IPS-NIHi11 (cell line): Measurements from ENCODE around the gene CENATAC.
A peak's percentile ranks its signal among the peaks of the same experiment; 100 is the strongest.
"Not testable (repeated sequence)": the region's sequence is repeated elsewhere in the genome, so short reads cannot be mapped to it uniquely, and the experiment has no call there.

ENCODE experiments used
- DNase-seq: peaks from one replicate; pipeline ENCODE4 v3.0.0; 2012; ENCODE audit warnings: mixed read lengths, low spot score

The CENATAC gene

DNA sequence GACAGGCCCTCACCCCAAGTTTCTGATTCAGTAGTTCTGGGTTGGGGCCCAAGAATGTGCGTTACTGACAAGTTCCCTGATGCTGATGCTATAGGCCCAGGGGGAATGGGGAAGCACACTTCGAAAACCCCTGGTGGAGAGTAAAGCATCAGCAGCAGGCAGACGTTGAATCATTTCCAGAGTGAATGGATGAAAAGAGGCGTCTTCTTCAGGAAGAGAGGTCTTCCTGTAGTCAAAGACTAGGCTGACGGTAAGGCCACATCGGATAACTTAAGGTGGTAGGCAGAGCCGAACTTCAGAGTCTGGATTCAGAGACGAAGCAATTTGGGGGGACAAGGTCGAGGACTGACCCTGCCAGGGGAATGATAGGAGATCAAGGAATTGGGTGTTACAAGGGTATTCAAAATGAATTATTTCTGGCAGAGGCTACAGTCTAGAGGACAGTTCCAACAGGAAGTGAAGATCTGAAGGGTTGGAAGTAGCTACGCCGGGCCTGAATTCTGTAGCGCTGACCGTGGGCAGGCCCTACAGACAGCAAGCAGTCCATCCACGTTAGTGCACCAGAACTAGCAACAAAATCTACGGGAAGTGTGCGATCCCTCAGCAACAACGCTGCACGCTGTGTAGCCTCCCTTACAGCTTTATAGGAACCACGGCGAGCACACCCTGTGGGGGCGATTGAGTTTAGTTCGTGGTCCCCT lies 862 bp upstream of the CENATAC start:
- peak; percentile 42 for DNase-seq

DNA sequence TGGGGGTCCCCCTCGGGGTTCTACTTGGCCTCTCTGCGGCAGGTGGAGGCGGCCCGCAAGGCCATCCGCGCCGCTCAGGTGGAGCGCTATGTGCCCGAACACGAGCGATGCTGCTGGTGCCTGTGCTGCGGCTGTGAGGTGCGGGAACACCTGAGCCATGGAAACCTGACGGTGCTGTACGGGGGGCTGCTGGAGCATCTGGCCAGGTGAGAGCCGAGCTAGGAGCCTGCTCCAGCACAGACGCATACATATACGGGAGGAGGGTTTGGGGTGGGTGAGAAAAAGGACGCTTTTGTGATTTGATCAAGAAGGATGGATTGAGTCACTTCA lies 415 bp downstream of the CENATAC start:
- DNase-seq, result no peak

DNA sequence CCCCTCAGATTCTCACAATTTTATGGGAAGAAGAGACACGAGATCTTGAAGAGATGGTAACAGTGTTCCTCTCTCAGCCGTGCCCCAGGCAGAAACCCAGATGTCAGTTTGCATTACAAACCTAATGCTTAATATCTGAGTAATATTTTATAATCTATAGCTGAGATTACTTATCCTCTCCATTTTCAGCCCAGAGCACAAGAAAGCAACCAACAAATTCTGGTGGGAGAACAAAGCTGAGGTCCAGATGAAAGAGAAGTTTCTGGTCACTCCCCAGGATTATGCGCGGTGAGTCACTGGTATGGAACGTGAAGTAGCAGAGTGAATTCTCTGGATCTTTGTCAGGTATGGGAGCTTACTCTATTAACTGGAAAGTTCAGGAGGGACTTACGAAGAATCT lies 884 bp downstream of the CENATAC start:
- peak; percentile 37 for DNase-seq

DNA sequence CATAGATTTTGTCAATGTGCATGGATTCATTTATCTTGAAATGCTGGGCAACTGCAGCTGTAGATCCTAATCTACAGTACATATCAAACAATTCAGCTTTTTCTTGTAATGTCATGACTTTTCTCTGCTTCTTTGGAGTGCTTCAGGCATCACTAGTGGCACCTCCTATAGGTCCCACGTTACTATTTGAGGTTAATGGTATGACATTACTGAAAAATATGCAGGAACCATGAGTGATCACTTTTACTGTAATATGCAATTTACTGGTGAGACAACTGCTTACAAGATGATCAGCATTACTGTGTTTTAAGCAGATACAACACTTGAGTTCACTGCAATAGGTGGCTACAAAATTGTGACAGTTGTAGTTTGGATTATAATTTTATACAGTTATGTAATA lies 3.0 kb downstream of the CENATAC start:
- no peak for DNase-seq

DNA sequence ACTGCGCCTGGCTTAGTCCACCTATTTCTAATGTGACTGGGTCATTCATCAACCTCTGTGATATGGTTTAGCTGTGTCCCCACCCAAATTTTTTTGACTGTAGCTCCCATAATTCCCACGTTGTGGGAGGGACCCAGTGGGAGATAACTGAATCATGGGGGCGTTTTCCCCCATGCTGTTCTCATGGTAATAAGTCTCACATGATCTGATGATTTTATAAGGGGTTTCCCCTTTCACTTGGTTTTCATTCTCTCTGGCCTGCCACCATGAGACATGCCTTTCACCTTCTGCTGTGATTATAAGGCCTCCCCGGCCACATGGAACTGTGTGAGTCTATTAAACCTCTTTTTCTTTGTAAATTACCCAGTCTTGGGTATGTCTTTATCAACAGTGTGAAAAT lies 8.7 kb downstream of the CENATAC start:
- no peak for DNase-seq

DNA sequence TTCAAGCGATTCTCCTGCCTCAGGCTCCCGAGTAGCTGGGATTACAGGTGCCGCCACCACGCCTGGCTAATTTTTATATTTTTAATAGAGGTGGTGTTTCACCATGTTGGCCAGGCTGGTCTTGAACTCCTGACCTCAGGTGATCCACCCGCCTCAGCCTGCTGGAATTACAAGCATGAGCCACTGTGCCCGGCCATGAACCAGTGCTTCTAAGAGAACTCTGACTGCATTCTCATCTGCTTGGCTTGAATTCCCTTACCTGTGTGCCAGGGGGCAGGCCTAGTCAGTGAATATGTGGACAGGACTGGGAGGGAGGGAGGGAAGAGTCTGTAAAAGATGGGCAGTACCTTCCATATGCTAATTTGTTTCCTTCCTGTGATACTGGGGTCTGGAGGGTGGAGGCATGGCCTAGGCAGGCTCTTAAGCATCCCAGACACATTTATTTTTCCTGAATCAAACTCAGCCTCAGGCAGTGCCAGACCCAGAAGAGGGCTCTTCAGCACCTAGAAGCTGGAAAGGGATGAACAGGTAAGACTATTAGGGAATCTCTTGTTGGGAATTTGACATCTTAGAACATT lies 13.6 kb downstream of the CENATAC start:
- no peak for DNase-seq

DNA sequence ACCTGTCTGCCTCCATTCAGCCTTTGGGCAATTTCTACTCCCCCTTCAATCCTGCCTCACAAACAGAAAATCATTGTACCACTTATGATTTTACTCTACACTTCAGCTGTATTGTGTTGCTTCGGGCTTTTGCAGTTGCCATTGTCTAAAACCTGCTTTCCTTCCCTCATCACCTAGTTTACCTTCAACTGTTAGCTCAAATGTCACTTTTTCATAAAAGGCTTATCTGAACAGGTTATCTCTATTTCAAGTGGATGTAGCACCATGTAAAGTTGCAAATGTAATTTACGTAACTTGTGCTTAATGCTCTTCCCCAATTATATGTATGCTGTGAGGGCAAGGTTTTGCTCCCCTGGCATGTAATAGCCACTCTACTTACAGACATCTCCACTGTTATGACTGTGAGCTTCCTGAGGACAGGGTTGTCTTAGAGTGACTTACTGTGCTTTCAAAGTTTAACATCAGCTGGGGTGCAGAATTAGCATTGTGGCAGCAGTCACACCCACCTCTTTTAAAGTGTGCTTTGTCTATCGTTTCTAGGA lies 14.8 kb downstream of the CENATAC start:
- DNase-seq, result no peak

DNA sequence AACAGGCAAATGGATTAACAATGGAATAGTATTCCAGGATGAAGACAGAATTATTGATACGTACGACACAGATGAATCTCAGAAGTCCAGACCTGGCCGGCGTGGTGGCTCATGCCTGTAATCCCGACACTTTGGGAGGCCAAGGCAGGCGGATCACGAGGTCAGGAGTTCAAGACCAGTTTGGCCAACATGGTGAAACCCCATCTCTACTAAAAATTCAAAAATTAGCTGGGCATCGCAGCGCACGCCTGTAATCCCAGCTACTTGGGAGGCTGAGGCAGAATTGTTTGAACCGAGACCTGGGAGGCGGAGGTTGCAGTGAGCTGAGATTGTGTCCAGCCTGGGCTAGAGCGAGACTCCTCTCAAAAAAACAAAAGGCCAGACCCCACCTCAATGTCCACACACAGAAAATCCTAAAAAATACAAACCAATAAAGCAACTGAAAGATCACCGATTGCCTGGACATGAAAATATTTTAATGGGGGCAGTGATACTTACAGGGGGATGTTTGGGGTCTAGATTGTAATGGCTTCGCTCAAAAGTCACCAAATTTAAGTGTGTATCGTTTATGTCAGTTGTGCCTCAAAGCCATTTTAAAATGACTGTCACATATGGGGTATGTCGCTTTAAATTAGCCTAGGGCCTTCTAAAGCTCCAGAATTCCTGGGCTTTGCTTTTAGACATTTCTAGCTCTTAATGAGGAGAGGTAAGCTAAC lies 16.4 kb downstream of the CENATAC start:
- no peak for DNase-seq

DNA sequence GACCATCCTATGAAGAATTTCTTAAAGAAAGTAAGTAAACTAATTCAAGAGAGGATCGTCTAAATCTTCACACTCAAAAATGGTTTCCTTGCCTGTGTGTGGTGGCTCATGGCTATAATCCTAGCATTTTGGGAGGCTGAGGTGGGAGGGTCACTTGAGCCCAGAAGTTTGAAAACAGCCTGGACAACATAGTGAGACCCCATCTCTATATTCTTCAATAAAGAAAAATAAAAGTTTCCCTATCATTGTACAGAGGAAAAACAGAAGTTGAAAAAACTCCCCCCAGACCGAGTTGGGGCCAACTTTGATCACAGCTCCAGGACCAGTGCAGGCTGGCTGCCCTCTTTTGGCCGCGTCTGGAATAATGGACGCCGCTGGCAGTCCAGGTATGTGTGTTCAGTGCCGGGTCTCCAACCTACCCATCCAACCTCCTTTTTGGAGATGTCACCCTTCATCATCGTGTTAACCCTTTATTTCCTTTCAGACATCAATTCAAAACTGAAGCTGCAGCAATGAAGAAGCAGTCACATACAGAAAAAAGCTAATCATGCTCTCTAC lies 17.2 kb downstream of the CENATAC start:
- DNase-seq, result no peak

DNA sequence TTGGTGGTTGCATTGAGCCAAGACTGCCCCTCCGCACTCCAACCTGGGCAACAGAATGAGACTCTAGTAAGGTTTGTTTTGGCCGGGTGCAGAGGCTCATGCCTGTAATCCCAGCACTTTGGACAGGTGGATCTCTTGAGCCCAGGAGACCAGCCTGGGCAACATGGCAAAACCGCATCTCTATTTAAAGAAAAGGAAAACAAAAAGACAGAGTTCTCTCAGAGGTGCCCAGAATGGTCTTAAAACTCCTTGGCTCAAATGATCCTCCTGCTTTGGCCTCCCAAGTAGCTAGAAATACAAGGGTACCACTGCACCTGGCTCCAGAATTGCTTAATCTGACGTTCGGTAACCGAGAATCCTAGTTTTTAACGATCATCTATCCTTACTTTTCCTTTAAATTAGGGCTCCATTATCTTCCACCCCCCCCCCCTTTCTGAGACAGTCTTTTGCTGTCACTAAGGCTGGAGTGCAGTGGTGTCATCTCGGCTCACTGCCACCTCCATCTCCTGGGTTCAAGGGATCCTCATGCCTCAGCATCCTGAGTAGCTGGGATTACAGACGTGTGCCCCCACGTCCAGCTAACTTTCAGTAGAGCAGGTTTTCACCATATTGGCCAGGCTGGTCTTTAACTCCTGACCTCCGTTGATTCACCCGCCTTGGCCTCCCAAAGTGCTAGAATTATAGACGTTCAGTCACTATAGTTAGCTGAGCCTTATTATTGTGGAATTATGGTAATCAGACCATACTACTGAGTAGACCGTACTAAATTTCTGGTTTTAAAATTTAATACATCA lies 18.5 kb downstream of the CENATAC start:
- no peak for DNase-seq

DNA sequence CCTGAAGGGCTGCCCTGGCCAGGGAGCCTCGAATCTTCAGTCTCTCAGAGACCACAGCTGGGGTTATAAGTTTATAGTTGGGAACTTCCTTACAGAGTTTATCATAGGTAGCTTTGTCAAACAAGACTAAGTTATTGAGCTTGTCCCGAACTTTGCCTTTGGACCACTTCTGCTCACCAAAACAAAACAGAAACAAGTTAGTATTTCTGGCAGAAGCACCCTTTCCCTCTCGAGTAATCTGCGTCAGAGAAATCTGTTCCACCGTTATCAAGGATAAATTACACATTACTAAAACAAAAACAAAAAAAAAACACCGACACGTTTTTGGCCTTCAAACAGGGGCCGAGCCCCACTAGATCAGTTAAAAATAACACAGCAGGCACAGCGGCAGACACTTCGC lies 19.4 kb downstream of the CENATAC start:
- DNase-seq, result not testable (repeated sequence)

DNA sequence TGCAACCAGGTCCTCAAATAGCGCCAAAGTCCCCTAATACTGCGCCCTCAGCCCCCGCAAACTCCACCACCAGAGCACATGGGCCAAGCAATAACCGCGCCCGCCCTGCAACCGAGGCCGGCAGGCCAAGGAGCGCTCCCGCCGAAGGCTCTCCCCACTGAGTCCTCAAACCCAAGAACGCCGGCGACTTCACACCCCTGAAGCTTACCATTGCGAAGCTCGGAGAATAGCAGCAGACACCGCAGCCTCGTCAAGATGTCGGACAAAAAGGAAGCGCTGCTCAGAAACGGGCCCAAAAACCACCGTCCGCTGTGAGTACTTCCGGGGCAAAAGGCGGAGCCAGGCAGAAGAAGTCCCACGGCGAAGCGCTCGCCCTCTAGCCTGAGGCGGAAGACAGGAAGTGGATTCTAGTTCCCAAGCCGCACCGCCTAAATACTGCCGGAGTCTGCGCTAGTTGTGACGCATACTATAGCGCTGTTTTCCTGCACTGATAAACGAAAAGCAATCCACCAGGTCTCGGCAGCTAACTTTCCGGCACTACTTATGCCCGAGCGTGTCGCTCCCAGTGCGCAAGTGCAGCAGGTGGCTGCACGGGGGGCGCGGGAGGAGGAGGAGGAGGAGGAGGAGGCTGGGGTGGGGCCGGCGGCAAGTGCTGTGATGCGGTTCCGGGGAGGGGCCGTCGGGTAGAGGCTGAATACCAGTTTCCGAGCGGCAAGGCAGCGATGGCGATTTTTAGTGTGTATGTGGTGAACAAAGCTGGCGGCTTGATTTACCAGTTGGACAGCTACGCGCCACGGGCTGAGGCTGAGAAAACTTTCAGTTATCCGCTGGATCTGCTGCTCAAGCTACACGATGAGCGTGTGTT lies 20.4 kb downstream of the CENATAC start, which contains the start of the genes RPS25 and TRAPPC4:
TSS of gene RPS25 (minus strand) at position 270 of the 865 bp plus-strand sequence. CDS start at position 211, 59 bp downstream.
TSS of gene TRAPPC4 (plus strand) at position 693 of the 865 bp plus-strand sequence. CDS start at position 723, 30 bp downstream.
- peak; percentile 92 for DNase-seq

DNA sequence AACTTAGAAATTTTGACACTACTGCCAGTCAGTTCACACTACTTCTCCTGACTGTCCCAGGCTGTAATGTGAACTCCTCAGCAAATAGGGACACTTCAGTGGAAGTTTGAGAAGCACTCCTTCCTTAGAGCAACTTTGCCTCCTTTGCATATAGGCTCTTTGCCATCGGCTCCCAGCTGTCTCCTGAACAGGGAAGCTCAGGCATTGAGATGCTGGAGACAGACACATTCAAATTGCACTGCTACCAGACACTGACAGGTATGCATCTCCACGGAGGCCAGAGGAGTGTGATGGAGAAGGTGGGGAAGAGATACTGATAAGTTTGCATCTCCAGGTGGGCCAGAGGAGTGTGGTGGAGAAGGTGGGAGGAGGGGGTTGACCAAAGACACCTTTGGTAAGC lies 22.1 kb downstream of the CENATAC start:
- DNase-seq, result no peak

DNA sequence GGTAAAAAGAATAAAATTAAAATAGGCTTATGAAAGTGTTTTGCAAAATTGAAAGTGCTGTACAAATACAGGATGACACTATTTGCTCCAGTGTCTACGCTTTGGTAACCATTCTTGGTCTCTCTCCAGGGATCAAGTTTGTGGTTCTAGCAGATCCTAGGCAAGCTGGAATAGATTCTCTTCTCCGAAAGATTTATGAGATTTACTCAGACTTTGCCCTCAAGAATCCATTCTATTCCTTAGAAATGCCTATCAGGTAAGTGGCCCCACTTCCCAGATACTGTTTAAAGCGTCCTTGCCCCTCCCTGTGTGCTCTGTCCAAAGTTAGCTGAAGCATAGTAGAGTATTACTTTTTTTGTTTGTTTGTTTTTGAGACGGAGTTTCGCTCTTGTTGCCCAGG lies 23.7 kb downstream of the CENATAC start:
- no peak for DNase-seq

DNA sequence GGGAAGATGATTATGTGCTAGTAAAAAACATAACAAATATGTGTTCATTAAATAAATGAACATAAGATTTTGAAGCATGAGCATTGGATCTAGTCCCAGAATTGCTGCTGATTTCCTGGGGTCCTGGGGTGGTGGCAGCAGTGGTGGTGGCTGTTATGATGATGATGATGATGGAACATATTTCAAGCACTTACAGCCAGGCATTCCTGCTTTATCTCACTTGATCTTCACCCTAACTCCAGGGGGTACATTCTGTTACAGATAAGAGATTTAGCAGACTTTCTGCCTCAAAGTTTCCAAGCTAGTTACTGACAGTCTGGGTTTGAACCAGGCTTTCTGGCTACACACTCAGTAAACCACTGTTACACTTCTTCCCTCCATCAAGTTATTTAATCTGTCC lies 25.8 kb downstream of the CENATAC start:
- no peak for DNase-seq

DNA sequence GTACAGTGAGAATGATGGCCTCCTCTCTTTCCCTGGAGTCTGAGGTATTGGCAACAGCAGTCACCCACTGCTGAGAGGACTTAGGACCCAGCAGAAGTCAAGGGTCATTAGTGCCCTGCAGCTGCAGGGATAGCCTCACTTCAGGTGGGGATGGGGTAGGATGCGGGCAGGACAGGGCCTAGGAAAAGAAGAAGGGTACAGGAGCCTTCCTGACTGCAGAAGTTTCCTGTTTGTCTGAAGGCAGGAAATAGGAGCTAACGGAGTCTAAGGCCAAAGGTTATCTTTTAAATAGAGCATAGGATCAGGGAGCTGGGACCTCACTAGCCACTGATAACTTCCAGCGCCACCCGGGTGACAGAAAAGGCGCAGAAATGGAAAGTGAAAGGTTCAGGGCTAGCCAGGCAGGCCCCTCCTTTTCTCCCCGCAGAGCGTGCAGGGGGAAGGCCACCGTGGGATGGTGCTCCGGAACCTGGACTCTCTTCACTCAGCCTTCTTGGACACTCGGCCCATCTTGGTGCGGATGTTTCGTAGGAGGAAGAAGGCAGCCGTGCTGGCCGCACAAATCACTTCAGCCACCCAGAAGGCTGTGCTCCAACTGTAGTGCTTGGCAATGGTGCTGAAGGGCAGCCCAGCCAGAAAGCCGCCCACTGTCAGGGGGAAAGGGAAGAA lies 26.6 kb downstream of the CENATAC start:
- DNase-seq, result no peak

DNA sequence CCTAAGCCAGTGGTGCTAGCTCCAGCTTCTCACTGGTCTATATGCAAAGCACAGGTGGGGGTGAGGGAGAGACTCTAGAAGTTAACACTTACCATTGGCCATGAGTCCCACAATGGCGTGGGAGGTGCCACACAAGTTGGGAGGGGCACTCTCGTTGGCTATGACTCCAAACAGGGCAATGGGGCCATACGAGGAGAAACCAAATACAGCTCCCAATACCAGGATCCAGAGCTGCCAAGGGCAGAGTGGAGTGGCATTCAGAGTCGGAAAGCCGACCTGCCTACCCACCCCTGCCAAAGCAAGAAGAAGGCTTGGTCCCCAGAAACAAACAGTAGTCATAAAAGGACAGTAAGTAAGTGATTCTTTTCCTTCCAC lies 27.1 kb downstream of the CENATAC start:
- DNase-seq, result no peak

DNA sequence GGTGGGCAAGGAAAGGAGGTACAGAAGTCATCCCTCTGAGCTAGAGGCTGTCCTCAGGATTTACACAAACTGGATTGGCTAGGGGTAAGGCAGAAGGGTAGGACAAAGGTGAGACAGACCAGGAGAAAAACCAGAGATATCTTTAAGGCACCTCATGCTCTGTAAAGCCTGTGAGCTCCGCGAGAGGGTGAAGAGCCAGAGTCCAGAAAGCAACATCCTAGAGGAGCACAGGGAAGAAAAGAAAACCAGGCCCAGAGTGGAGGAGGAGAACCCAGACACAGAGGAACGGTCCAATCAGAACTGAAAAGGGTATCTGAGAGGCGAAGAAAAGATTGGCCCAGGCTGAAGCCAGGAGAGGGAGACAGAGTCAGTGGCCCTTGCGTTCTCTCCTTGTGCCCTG lies 27.6 kb downstream of the CENATAC start:
- DNase-seq, result no peak

DNA sequence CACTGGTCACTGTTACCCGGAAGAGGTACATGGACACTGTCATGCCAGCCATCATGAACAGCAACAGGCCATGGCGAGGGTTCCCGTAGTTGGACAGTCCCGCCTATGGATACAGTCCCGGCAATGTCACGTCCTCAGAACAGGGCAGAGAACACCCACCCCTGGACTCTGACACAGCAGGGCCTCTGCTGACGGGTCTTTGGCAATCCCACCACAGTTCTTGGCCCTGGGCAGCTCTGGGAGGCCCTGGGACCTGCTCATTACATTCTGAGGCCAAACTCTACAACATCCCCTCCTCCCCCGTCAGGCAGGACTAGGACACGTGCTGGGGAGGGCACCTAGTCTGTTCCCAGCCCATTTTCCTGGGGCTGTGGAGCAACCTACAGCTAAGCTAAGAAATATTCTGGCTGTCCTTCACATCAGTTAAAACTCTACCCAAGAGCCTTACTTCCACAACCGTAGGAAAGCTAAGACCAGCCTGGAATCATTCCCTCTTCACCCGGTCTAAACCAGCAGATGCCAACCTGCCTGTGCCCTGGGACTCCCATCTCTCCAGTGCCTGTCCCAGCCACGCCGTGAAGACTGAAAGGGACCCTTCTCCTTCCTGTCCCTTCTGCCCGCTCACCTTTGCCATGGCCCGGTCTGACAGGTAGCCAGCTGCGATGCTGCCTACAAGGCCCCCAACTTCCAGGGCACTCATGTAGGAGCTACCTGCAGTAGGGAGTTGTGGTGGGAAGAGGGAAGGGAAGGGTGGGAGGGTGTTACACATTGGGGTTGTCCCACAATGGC lies 28.2 kb downstream of the CENATAC start:
- no peak for DNase-seq

DNA sequence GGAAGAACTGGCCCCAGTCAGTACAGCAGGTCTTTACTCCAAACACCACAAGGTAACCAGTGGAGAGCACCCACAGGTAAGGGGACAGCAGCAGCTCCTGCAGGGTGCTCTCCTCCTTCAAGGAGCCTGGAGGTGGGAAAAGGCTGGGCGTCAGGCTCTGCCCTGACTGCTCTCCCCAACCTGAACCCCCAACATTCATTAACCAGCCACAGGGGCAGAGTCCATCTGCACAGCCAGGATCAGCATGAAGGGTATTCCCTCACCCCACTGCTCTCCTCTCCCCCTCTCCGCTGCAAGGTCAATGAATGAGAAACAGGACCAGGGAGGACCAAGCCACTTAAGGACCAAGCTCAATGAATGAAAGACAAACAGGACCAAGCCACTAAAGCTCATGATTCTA lies 29.0 kb downstream of the CENATAC start:
- DNase-seq, result no peak
